GM18861 (cell line): ENCODE measurements around the gene RAD9A.
"Not testable (repeated sequence)": the region's sequence is repeated elsewhere in the genome, so short reads cannot be mapped to it uniquely, and the experiment has no call there.

Source experiments
- ATAC-seq: cut with Tn5 transposase; IDR thresholded peaks from one replicate; pipeline ENCODE4 v1.9.1; 2021; ENCODE audit not compliant: unreplicated experiment

RAD9A gene

GRCh38 chr11:67422891-67423290, 31.1 kb downstream of the RAD9A start:
- no peak for ATAC-seq

GRCh38 chr11:67423466-67423865, 31.7 kb downstream of the RAD9A start:
- ATAC-seq, result no peak

- ATAC-seq, result no peak
Measured at GRCh38 chr11:67423891-67424613, 32.3 kb downstream of the RAD9A start.

- ATAC-seq, result not testable (repeated sequence)
Measured at GRCh38 chr11:67427364-67427859, 35.6 kb downstream of the RAD9A start.

- peak; percentile 71 for ATAC-seq
Measured at GRCh38 chr11:67428052-67429001, 36.5 kb downstream of the RAD9A start, which contains the start of gene RPS6KB2. RPS6KB2 (plus strand) TSS chr11:67428494; CDS start chr11:67428546, 52 bp downstream.

GRCh38 chr11:67429038-67429668, 37.4 kb downstream of the RAD9A start:
- no peak for ATAC-seq

GRCh38 chr11:67429722-67430121, 37.9 kb downstream of the RAD9A start:
- no peak for ATAC-seq

GRCh38 chr11:67431346-67432249, 39.8 kb downstream of the RAD9A start:
- no peak for ATAC-seq

- no peak for ATAC-seq
Measured at GRCh38 chr11:67432655-67433349, 41.0 kb downstream of the RAD9A start.

GRCh38 chr11:67433536-67434394, 42.0 kb downstream of the RAD9A start:
- ATAC-seq, result no peak

GRCh38 chr11:67434395-67434881, 42.7 kb downstream of the RAD9A start:
- no peak for ATAC-seq

- ATAC-seq, result no peak
Measured at GRCh38 chr11:67435031-67435726, 43.4 kb downstream of the RAD9A start.

GRCh38 chr11:67435727-67436458, 44.1 kb downstream of the RAD9A start:
- ATAC-seq, result no peak

- no peak for ATAC-seq
Measured at GRCh38 chr11:67436459-67437081, 44.8 kb downstream of the RAD9A start.

- ATAC-seq, result no peak
Measured at GRCh38 chr11:67437082-67437808, 45.5 kb downstream of the RAD9A start, which contains the start of gene PTPRCAP. PTPRCAP (minus strand) TSS chr11:67437682; CDS start chr11:67437619, 63 bp downstream.

GRCh38 chr11:67437809-67438157, 46.0 kb downstream of the RAD9A start:
- no peak for ATAC-seq
